Loucy (cell line): ENCODE data around the gene COG1.

Experiments used
- H2AFZ ChIP-seq: fragments of 200-600 bp; sonication (generic); 2 replicates; pipeline ENCODE4 v1.6.0; 2016; ENCODE audit warnings: antibody characterized with exemption, mild to moderate bottlenecking, low read length, moderate library complexity
- H3F3A ChIP-seq: fragments of 200-600 bp; 2 replicates; pipeline ENCODE4 v1.6.0; 2016; ENCODE audit warnings: antibody characterized with exemption, low read depth, mild to moderate bottlenecking
- H3K27me3 ChIP-seq: fragments of 200-600 bp; sonication (generic); 2 replicates; pipeline ENCODE4 v1.6.1; 2014; ENCODE audit warnings: low read length, mild to moderate bottlenecking; ENCODE audit not compliant: insufficient read depth, poor library complexity, severe bottlenecking
- H3K36me3 ChIP-seq: fragments of 200-600 bp; sonication (generic); 2 replicates; pipeline ENCODE4 v1.6.1; 2016; ENCODE audit warnings: low read length; ENCODE audit not compliant: insufficient read depth
- H3K4me1 ChIP-seq: fragments of 200-600 bp; sonication (generic); 2 replicates; pipeline ENCODE4 v1.5.1; 2014; ENCODE audit warnings: low read length, mild to moderate bottlenecking; ENCODE audit not compliant: insufficient read depth, poor library complexity, severe bottlenecking
- H3K4me2 ChIP-seq: fragments of 200-600 bp; sonication (generic); 2 replicates; pipeline ENCODE4 v1.6.0; 2014; ENCODE audit warnings: antibody characterized with exemption, low read length, low read depth, mild to moderate bottlenecking; ENCODE audit not compliant: poor library complexity, severe bottlenecking
- H3K4me3 ChIP-seq: fragments of 200-600 bp; sonication (generic); 2 replicates; pipeline ENCODE4 v1.5.1; 2014; ENCODE audit warnings: low read length, mild to moderate bottlenecking, mixed read lengths; ENCODE audit not compliant: poor library complexity, severe bottlenecking
- H3K79me2 ChIP-seq: fragments of 200-600 bp; sonication (generic); 2 replicates; pipeline ENCODE4 v1.6.1; 2014; ENCODE audit warnings: low read length; ENCODE audit not compliant: insufficient read depth
- H3K9ac ChIP-seq: fragments of 200-600 bp; sonication (generic); 2 replicates; pipeline ENCODE4 v1.6.0; 2014; ENCODE audit warnings: mild to moderate bottlenecking, low read depth, low read length, moderate library complexity; ENCODE audit not compliant: poor library complexity, severe bottlenecking
- H3K9me2 ChIP-seq: fragments of 200-600 bp; sonication (generic); replicated peaks from 2 replicates; pipeline ENCODE4 v1.6.1; 2016; ENCODE audit warnings: low read depth, low read length, mixed read lengths
- H3K9me3 ChIP-seq: fragments of 200-600 bp; sonication (generic); 2 replicates; pipeline ENCODE4 v1.6.1; 2014; ENCODE audit warnings: mild to moderate bottlenecking, antibody characterized with exemption, low read length, low read depth; ENCODE audit not compliant: insufficient read depth
- H4K20me1 ChIP-seq: fragments of 200-600 bp; sonication (generic); 2 replicates; pipeline ENCODE4 v1.6.0; 2014; ENCODE audit warnings: antibody characterized with exemption, low read length, mild to moderate bottlenecking; ENCODE audit not compliant: insufficient read depth, poor library complexity, severe bottlenecking
- CTCF ChIP-seq: fragments of 200-600 bp; sonication (generic); conservative IDR thresholded peaks from 2 replicates; pipeline ENCODE4 v1.5.1; 2014; ENCODE audit warnings: mild to moderate bottlenecking, antibody characterized with exemption, low read length
- EZH2phosphoT487 ChIP-seq: fragments of 200-600 bp; IDR thresholded peaks from 2 replicates; pipeline ENCODE4 v1.6.1; 2018; ENCODE audit warnings: antibody characterized with exemption, mild to moderate bottlenecking, moderate library complexity, borderline replicate concordance

COG1 gene

GRCh38 chr17:73155410-73156165 lies 37.3 kb upstream of the COG1 start:
- Histone ChIP-seq H3F3A (no peaks in the 10 kb centered on the region), H3K4me2 (no peak overlapping the region), H3K9me2 (no peaks in the 10 kb centered on the region), H3K27me3 (no peaks in the 10 kb centered on the region), H4K20me1 (no peaks in the 10 kb centered on the region), H2AFZ (peak overlapping the region; percentile 68), H3K9ac (no peak overlapping the region), H3K9me3 (no peaks in the 10 kb centered on the region), H3K4me3 (no peak overlapping the region), H3K36me3 (no peaks in the 10 kb centered on the region), H3K79me2 (no peaks in the 10 kb centered on the region), H3K4me1 (peaks cover 3% of the 10 kb centered on the region)
- TF ChIP-seq CTCF: no peak
- TF ChIP-seq EZH2phosphoT487: no peak

DNA sequence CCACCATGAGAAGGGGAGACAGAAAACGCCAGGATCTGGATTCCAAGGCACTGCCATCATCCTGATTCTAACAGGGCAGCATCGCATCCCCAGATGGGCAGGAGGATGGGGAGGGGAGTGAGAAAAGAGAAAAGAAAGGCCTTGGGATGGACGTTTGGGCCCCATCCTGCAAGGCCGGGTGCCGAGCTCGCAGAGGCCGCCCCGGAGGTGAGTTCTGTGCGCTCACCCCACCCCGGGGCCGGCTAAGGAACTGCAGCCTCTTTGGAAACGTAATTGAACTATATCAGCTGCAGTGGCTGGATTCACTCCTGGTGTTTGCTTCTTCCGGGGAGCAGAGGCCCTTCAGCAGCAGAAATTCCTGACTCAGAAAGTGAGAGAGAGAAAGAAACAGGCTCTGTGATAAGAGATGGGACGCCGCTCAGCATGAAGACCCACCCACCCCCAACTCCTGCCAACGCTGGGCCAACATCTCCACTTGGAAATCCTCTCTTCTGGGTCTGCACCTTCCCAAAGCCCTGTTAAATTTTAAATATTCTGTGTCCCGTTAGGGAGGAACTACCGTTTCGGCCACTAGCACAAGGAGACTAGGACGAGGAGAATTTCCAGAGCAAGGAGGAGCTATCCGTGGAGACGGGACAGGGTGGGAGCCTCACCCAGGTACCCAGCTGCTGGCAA lies 36.6 kb upstream of the COG1 start:
- Histone ChIP-seq H3K4me1 (peaks cover 3% of the 10 kb centered on the region), H4K20me1 (no peaks in the 10 kb centered on the region), H3K36me3 (no peaks in the 10 kb centered on the region), H3K9me3 (no peaks in the 10 kb centered on the region), H3K9ac (no peak overlapping the region), H3F3A (no peaks in the 10 kb centered on the region), H3K27me3 (no peaks in the 10 kb centered on the region), H3K79me2 (no peaks in the 10 kb centered on the region), H3K9me2 (no peaks in the 10 kb centered on the region), H3K4me3 (no peak overlapping the region), H2AFZ (peak overlapping the region; percentile 68), H3K4me2 (no peak overlapping the region)
- peak; percentile 78 for TF ChIP-seq CTCF
- no peak for TF ChIP-seq EZH2phosphoT487

DNA sequence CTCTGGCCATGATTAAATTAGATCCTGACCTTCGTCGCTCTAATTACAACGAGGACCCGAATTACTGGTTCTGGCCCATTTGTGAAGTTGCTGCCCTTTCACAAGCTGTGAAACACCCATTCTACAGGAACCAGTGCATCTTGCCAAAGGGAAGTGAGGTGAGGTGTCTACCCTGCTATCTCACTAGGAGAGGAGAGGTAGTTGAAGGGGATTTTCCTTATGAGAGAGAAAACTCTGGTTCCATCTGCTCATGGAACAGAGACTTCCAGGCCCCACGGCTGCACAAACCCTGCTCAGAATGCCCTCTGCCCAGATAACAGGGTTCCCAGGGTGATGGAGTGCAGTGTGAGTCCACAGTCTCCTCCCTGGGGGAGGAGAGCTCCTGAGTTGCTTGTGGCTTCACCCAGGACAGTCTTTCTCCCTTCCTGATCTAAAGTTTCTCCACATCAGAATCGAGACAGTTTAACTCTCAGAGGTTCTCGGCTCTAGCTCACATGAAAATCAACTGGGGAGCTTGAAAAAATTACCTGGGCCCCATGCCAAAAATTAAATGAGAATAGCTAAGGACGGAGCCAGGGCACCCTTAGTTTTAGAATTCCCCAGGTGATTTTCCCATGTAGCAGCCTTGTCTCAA lies 35.9 kb upstream of the COG1 start:
- Histone ChIP-seq H4K20me1 (no peaks in the 10 kb centered on the region), H3K27me3 (no peaks in the 10 kb centered on the region), H3K9me2 (no peaks in the 10 kb centered on the region), H3K36me3 (no peaks in the 10 kb centered on the region), H3K4me3 (no peak overlapping the region), H2AFZ (no peak overlapping the region; the same call in 1 of the 2 replicates), H3F3A (no peaks in the 10 kb centered on the region), H3K9me3 (no peaks in the 10 kb centered on the region), H3K4me1 (peaks cover 3% of the 10 kb centered on the region), H3K4me2 (no peak overlapping the region), H3K79me2 (no peaks in the 10 kb centered on the region), H3K9ac (no peak overlapping the region)
- TF ChIP-seq CTCF: no peak
- no peak for TF ChIP-seq EZH2phosphoT487
